Measurements from ENCODE around the gene OLFM2.

OLFM2 gene

DNA sequence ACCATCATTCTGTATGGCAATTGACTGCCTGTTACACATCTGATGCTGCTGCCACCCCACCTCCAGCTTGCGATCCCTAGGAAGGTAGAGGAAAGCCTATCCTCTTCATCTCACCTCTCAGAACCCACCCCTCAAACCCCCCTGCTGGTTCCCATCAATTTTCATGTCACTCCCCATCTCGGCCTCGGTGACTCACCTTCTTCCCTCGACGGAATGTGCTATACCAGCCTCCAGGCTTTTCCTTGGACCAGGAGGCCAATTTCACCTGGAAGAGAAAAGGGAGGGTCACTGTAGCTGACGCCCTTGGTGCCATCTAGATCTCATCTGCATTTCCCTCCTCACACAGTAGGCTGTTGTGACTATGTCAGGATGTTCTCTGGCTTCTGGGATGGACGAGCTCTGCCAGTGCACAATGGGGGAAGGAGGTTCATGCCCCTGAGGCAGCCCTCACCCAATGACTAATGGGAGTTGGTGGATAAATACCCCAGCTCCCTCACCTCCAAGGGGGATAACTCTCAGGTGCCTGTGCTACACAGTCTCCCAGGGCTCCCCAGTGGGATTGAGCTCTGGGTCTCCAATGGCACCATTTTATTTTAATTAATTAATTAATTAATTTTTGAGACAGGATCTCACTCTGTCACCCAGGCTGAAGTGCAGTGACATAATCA, 26.4 kb upstream of the OLFM2 start:
- no peaks in the 10 kb centered on the region; the same call in 1 of the 2 replicates for H3K27me3 ChIP-seq (replicated peaks; ENCODE audit: control insufficient read depth, insufficient read depth, low read length)
- TF ChIP-seq, protein P1, sequence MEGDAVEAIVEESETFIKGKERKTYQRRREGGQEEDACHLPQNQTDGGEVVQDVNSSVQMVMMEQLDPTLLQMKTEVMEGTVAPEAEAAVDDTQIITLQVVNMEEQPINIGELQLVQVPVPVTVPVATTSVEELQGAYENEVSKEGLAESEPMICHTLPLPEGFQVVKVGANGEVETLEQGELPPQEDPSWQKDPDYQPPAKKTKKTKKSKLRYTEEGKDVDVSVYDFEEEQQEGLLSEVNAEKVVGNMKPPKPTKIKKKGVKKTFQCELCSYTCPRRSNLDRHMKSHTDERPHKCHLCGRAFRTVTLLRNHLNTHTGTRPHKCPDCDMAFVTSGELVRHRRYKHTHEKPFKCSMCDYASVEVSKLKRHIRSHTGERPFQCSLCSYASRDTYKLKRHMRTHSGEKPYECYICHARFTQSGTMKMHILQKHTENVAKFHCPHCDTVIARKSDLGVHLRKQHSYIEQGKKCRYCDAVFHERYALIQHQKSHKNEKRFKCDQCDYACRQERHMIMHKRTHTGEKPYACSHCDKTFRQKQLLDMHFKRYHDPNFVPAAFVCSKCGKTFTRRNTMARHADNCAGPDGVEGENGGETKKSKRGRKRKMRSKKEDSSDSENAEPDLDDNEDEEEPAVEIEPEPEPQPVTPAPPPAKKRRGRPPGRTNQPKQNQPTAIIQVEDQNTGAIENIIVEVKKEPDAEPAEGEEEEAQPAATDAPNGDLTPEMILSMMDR (IDR thresholded peaks at IDR 0.05; ENCODE audit: insufficient read depth, low read length, poor library complexity, severe bottlenecking) = no peak
- H3K36me3 ChIP-seq (ENCODE audit: control insufficient read depth, insufficient read depth, low read length) = no peaks in the 10 kb centered on the region
- DNase-seq (ENCODE audit: extremely low read depth, insufficient read length) = no peak
- H3K4me3 ChIP-seq (replicated peaks; ENCODE audit: low read depth, low read length) = no peak overlapping the region

DNA sequence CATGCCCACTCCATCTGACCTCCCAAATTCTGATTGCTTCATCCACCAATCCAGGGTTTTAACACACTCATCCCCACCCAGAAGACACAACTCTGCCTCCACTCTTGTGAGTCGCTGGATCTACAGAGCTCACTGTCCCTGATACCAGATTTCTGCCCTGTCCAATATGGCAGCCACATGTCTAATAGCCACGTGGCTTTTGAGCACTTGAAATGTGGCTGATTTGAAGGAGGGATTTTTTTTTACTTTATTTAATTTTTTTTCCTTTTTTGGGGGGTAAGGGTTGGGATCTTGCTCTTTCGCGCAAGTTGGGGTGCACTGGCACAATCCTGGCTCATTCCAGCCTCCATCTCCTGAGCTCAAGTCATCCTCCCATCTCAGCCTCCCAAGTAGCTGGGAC, 24.8 kb upstream of the OLFM2 start:
- no peaks in the 10 kb centered on the region for H3K36me3 ChIP-seq (ENCODE audit: control insufficient read depth, insufficient read depth, low read length)
- TF ChIP-seq, protein P1 (IDR thresholded peaks at IDR 0.05; ENCODE audit: insufficient read depth, low read length, poor library complexity, severe bottlenecking) = no peak
- no peak for DNase-seq (ENCODE audit: extremely low read depth, insufficient read length)
- no peak overlapping the region for H3K4me3 ChIP-seq (replicated peaks; ENCODE audit: low read depth, low read length)
- no peaks in the 10 kb centered on the region for H3K27me3 ChIP-seq (replicated peaks; ENCODE audit: control insufficient read depth, insufficient read depth, low read length)

DNA sequence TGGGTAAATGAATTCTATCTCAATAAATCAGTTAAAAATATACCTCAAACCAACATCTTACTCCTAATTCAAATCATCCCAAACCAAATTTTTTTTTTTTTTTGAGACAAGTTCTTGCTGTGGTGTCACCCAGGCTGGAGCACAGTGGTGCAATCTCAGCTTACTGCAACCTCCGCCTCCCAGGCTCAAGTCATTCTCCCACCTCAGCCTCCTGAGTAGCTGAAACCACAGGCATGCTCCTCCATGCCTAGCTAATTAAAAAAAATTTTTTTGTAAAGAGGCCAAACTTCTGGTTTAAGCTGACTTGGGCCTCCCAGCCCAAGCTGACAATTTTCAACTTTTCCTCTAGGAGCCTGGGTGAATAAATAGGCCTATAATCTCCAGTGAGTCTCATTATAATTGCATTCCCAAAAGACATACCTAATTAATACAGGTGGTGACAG, 22.1 kb upstream of the OLFM2 start:
- H3K27me3 ChIP-seq (replicated peaks; ENCODE audit: control insufficient read depth, insufficient read depth, low read length) = no peaks in the 10 kb centered on the region
- H3K36me3 ChIP-seq (ENCODE audit: control insufficient read depth, insufficient read depth, low read length) = no peaks in the 10 kb centered on the region
- DNase-seq (ENCODE audit: extremely low read depth, insufficient read length) = no peak
- TF ChIP-seq, protein P1 (IDR thresholded peaks at IDR 0.05; ENCODE audit: insufficient read depth, low read length, poor library complexity, severe bottlenecking) = no peak
- H3K4me3 ChIP-seq (replicated peaks; ENCODE audit: low read depth, low read length) = no peak overlapping the region

DNA sequence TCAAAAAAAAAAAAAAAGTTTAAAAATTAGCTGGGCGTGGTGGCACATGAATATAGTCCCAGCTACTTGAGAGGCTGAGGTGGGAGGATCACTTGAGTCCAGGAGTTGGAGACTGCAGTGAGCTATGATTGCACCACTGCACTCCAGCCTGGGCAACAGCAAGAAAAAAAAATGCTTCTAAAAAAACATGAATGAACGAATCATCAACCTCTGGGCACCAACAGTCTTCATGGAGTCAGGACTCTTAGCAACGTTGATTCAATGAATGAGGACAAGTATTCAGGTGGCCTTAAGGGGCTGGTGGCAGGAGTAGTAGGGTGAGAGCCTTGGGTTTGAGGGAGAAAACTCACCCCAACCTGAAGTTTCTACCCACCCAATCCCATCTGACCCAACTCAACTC, 20.6 kb upstream of the OLFM2 start:
- no peak for DNase-seq (ENCODE audit: extremely low read depth, insufficient read length)
- Histone ChIP-seq H3K36me3 (ENCODE audit: control insufficient read depth, insufficient read depth, low read length) (no peaks in the 10 kb centered on the region), H3K4me3 (replicated peaks; ENCODE audit: low read depth, low read length) (no peak overlapping the region), H3K27me3 (replicated peaks; ENCODE audit: control insufficient read depth, insufficient read depth, low read length) (no peaks in the 10 kb centered on the region; the same call in 1 of the 2 replicates)
- TF ChIP-seq, protein P1 (IDR thresholded peaks at IDR 0.05; ENCODE audit: insufficient read depth, low read length, poor library complexity, severe bottlenecking) = no peak

DNA sequence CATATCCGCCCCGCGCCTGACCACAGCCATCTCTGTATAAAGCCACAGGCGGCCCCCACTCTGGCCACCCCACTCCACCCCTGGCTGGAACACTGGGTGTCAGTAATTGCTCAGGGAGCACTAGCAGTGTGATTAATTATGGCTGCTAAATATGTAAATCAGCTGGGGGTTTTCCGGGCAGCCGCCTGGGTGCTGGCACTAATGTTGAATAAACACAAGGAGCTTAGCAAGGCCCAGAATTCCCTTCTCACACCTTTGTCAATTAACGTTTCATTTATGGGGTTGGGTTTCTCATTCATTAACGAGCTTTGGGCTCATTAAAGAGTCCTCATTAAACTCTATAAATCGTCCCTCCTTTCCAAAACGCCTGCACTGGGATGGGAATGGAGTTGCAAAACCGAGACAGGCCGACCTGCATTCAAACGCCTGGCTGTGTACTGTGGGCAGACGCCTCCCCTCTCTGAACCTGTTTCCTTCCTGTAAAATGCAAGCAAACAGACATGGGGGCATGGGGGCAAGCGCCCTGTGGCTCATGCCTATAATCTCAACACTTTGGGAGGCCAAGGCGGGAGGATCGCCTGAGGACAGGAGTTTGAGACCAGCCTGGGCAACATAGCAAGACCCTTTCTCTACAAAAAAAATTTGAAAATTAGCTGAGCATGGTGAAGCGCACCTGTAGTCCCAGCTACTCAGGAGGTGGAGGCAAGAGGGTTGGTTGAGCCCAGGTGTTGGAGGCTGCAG, 17.7 kb upstream of the OLFM2 start:
- TF ChIP-seq, protein P1 (IDR thresholded peaks at IDR 0.05; ENCODE audit: insufficient read depth, low read length, poor library complexity, severe bottlenecking) = no peak
- DNase-seq (ENCODE audit: extremely low read depth, insufficient read length) = no peak
- H3K27me3 ChIP-seq (replicated peaks; ENCODE audit: control insufficient read depth, insufficient read depth, low read length) = no peaks in the 10 kb centered on the region; the same call in 1 of the 2 replicates
- H3K36me3 ChIP-seq (ENCODE audit: control insufficient read depth, insufficient read depth, low read length) = no peaks in the 10 kb centered on the region
- H3K4me3 ChIP-seq (replicated peaks; ENCODE audit: low read depth, low read length) = no peak overlapping the region

Measured in GM06990 (cell line).